Neural crest cell (in vitro differentiated cells): Measurements from ENCODE around the gene NF1. TPM values are rescaled to one million over a fixed set of nuclear protein-coding genes. Genes with fewer than 3 reads are reported as not detected.

Source experiments
- DNase-seq: peaks from one replicate; pipeline ENCODE4 v3.0.0; 2021; ENCODE audit warnings: low read depth, mixed read lengths, low spot score
- H3K27ac Mint-ChIP-seq: one replicate; pipeline ENCODE4 v1.8.0; 2021; ENCODE audit warnings: mild to moderate bottlenecking, mixed read lengths; ENCODE audit not compliant: unreplicated experiment
- H3K27me3 Mint-ChIP-seq: 2 replicates; pipeline ENCODE4 v1.8.0; 2021; ENCODE audit warnings: low read depth, mild to moderate bottlenecking, mixed read lengths
- H3K36me3 Mint-ChIP-seq: 2 replicates; pipeline ENCODE4 v1.8.0; 2021; ENCODE audit warnings: low read depth, mild to moderate bottlenecking, mixed read lengths
- H3K4me1 Mint-ChIP-seq: 2 replicates; pipeline ENCODE4 v1.8.0; 2021; ENCODE audit warnings: mixed read lengths
- H3K4me3 Mint-ChIP-seq: one replicate; pipeline ENCODE4 v1.8.0; 2021; ENCODE audit warnings: mild to moderate bottlenecking, mixed read lengths
- H3K9me3 Mint-ChIP-seq: 2 replicates; pipeline ENCODE4 v1.8.0; 2021; ENCODE audit warnings: mixed read lengths
- CTCF ChIP-seq: fragments of 200-600 bp; sonication (generic); conservative IDR thresholded peaks from 2 replicates; pipeline ENCODE4 v1.5.0; 2021; ENCODE audit warnings: antibody characterized with exemption, mild to moderate bottlenecking
- total RNA-seq: library from RNA; stranded (reverse); gene quantifications from 2 replicates; pipeline ENCODE4 v1.2.1, GENCODE V29; 2021

Gene NF1
- total RNA-seq, 1 donor from 2014 or later, result 60.6 TPM

DNA sequence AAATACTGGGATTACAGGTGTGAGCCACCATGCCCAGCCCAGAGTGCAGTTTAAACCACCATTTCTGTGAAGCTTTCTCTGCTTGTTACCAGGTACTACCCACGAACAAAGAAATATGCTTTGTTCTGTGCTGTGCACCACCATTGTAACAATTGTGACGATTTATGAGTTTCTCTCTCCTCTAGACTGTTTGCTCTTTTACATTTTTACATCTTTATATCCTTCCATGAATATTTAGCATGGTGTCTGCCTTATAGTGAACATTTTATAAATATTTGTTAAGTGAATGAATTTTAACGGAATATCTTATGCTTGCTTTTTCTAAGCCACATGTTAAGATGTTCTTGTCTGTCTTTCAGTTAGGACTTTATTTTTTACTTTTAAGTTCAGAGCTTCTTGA, 141.9 kb downstream of the NF1 start:
- no peak overlapping the region for H3K27ac Mint-ChIP-seq
- H3K27me3 Mint-ChIP-seq, result no peaks in the 10 kb centered on the region
- H3K9me3 Mint-ChIP-seq, result no peaks in the 10 kb centered on the region
- H3K4me1 Mint-ChIP-seq, result no peaks in the 10 kb centered on the region
- peaks cover 30% of the 10 kb centered on the region for H3K36me3 Mint-ChIP-seq
- H3K4me3 Mint-ChIP-seq, result no peak overlapping the region
- no peak for TF ChIP-seq CTCF
- no peak for DNase-seq

- DNase-seq, result no peak
- Mint-ChIP-seq H3K4me1 (no peaks in the 10 kb centered on the region), H3K4me3 (no peak overlapping the region), H3K36me3 (peaks cover 39% of the 10 kb centered on the region), H3K9me3 (no peaks in the 10 kb centered on the region), H3K27me3 (no peaks in the 10 kb centered on the region), H3K27ac (no peak overlapping the region)
- no peak for TF ChIP-seq CTCF
These were observed 146.3 kb downstream of the NF1 start for GRCh38 chr17:31241116-31241515.

GRCh38 chr17:31248986-31249834, 154.4 kb downstream of the NF1 start:
- no peak for DNase-seq
- no peak overlapping the region for H3K4me3 Mint-ChIP-seq
- no peaks in the 10 kb centered on the region for H3K27me3 Mint-ChIP-seq
- H3K4me1 Mint-ChIP-seq, result no peaks in the 10 kb centered on the region
- no peaks in the 10 kb centered on the region for H3K9me3 Mint-ChIP-seq
- H3K36me3 Mint-ChIP-seq, result peaks cover 6% of the 10 kb centered on the region
- H3K27ac Mint-ChIP-seq, result no peak overlapping the region
- TF ChIP-seq CTCF, result no peak

DNA sequence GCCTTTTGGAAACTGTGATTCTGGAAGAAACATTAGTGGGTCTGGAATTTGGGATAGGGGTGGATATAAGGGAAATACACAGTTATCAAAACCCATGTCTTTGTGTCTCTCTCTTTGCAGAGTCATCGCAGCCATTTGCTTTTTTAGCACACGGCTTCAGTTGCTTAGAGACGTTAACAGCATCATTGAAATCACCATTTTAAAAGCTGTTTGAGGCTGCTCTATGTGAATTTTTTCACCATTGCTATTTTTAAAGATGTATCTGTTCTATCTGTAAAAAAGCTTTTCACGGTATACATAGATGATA, 155.0 kb downstream of the NF1 start:
- Mint-ChIP-seq H3K9me3 (no peaks in the 10 kb centered on the region), H3K36me3 (peaks cover 6% of the 10 kb centered on the region), H3K27ac (no peak overlapping the region), H3K27me3 (no peaks in the 10 kb centered on the region), H3K4me3 (no peak overlapping the region), H3K4me1 (no peaks in the 10 kb centered on the region)
- no peak for TF ChIP-seq CTCF
- DNase-seq, result no peak

DNA sequence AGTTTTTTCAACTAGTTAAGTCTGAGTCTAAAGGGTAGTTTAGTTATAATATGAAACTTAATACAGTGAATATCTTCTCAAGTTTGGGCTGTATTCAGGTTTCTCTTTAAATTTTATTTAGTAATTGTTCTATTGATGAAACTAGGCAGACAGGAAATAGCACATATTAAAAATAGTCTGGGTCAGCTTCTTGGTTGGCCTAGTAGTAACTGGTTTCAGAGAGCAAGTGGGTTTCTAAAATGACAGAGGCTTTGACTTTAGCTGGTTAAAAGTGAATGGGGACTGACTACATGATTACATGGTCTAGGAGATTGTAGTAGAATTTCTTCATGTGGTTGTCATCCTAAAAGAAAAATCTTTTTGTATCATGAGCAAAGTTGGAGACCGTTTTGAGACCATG, 155.5 kb downstream of the NF1 start:
- no peaks in the 10 kb centered on the region for H3K4me1 Mint-ChIP-seq
- DNase-seq, result no peak
- no peaks in the 10 kb centered on the region for H3K9me3 Mint-ChIP-seq
- no peaks in the 10 kb centered on the region for H3K27me3 Mint-ChIP-seq
- no peak overlapping the region for H3K4me3 Mint-ChIP-seq
- TF ChIP-seq CTCF, result no peak
- H3K27ac Mint-ChIP-seq, result no peak overlapping the region
- H3K36me3 Mint-ChIP-seq, result peaks cover 5% of the 10 kb centered on the region
